IgD-negative memory B cell (primary cell): ENCODE results near the gene SFXN4. TPM values are rescaled to one million over a fixed set of nuclear protein-coding genes. Genes with fewer than 3 reads are reported as not detected.
A peak's percentile ranks its signal among the peaks of the same experiment; 100 is the strongest.

Experiments
- H3K27ac Mint-ChIP-seq, 3 donors: one replicate each; pipeline ENCODE4 v1.8.0; 2020 to 2022; ENCODE audit warnings: mild to moderate bottlenecking in 3 of 3, mixed read lengths in 3 of 3, moderate library complexity in 1 of 3
- H3K27me3 Mint-ChIP-seq: one replicate; pipeline ENCODE4 v1.8.0; 2021; ENCODE audit warnings: mixed read lengths
- H3K36me3 Mint-ChIP-seq: one replicate; pipeline ENCODE4 v1.8.0; 2020; ENCODE audit warnings: mild to moderate bottlenecking, mixed read lengths
- H3K4me1 Mint-ChIP-seq, 3 donors: one replicate each; pipeline ENCODE4 v1.8.0; 2020 to 2022; ENCODE audit warnings: mixed read lengths in 3 of 3, mild to moderate bottlenecking in 1 of 3
- H3K4me3 Mint-ChIP-seq, 4 donors: one replicate each; pipeline ENCODE4 v1.8.0; 2020 to 2022; ENCODE audit warnings: mild to moderate bottlenecking in 4 of 4, mixed read lengths in 4 of 4, moderate library complexity in 3 of 4
- H3K9me3 Mint-ChIP-seq, 3 donors: one replicate each; pipeline ENCODE4 v1.8.0; 2020 to 2021; ENCODE audit warnings: mixed read lengths in 3 of 3, mild to moderate bottlenecking in 1 of 3
- polyA plus RNA-seq: library from polyadenylated mRNA; unstranded; fragments of 300-500 nt; fragmentation: Illumina TruSeq; gene quantifications from one replicate; pipeline ENCODE4 v1.2.3, GENCODE V29; 2021

Gene SFXN4
- 22.2 TPM for polyA plus RNA-seq

GRCh38 chr10:119165171-119166117 is at the start of gene SFXN4:
SFXN4 (minus strand) TSS chr10:119165714; CDS start chr10:119165647, 67 bp downstream.
- Mint-ChIP-seq H3K27ac (peak within 1 kb of the TSS; percentile 72 to 98 (median 96)), H3K27me3 (no peaks in the 10 kb centered on the region), H3K4me1 (peaks cover 10 to 22% (median 10%) of the 10 kb centered on the region in 3 donors), H3K36me3 (peaks cover 9% of the 10 kb centered on the region), H3K9me3 (no peaks in the 10 kb centered on the region), H3K4me3 (peak within 1 kb of the TSS; percentile 91 to 96 (median 93))

- Mint-ChIP-seq H3K27me3 (no peaks in the 10 kb centered on the region), H3K27ac (peak overlapping the region; percentile 46 to 68 (median 67)), H3K4me3 (peak overlapping the region in 3 of 4 donors; percentile 22 to 63 (median 54)), H3K4me1 (peaks cover 7 to 31% (median 28%) of the 10 kb centered on the region in 3 donors), H3K36me3 (peaks cover 2% of the 10 kb centered on the region), H3K9me3 (no peaks in the 10 kb centered on the region)
Measured at GRCh38 chr10:119211625-119212441, 46.3 kb upstream of the SFXN4 start.

- Mint-ChIP-seq H3K27ac (peak overlapping the region in 2 of 3 donors; percentile 68 to 80), H3K4me3 (peak overlapping the region in 1 of 4 donors; percentile 63)
Measured at GRCh38 chr10:119211176-119211575, 45.7 kb upstream of the SFXN4 start.

GRCh38 chr10:119210633-119211032 is 45.1 kb upstream of the SFXN4 start:
- H3K27ac Mint-ChIP-seq = peak overlapping the region in 2 of 3 donors; percentile 68 to 80
- no peak overlapping the region for H3K4me3 Mint-ChIP-seq
- no peaks in the 10 kb centered on the region for H3K9me3 Mint-ChIP-seq
- no peaks in the 10 kb centered on the region for H3K27me3 Mint-ChIP-seq
- H3K36me3 Mint-ChIP-seq = peaks cover 2% of the 10 kb centered on the region
- H3K4me1 Mint-ChIP-seq = peaks cover 14 to 37% (median 35%) of the 10 kb centered on the region in 3 donors

More at GRCh38 chr10:119211176-119211575, 45.7 kb upstream of the SFXN4 start:
- H3K9me3 Mint-ChIP-seq = no peaks in the 10 kb centered on the region
- peaks cover 2% of the 10 kb centered on the region for H3K36me3 Mint-ChIP-seq
- no peaks in the 10 kb centered on the region for H3K27me3 Mint-ChIP-seq
- H3K4me1 Mint-ChIP-seq = peaks cover 9 to 33% (median 31%) of the 10 kb centered on the region in 3 donors

- H3K27me3 Mint-ChIP-seq = no peaks in the 10 kb centered on the region
- peak overlapping the region; percentile 78 to 100 (median 96) for H3K4me3 Mint-ChIP-seq
- H3K27ac Mint-ChIP-seq = peak overlapping the region; percentile 67 to 94 (median 91)
- H3K36me3 Mint-ChIP-seq = peaks cover 2% of the 10 kb centered on the region
- H3K4me1 Mint-ChIP-seq = peaks cover 14 to 37% (median 35%) of the 10 kb centered on the region in 3 donors
- no peaks in the 10 kb centered on the region for H3K9me3 Mint-ChIP-seq
Measured at GRCh38 chr10:119209736-119210355, 44.3 kb upstream of the SFXN4 start.

- H3K9me3 Mint-ChIP-seq = no peaks in the 10 kb centered on the region
- no peaks in the 10 kb centered on the region for H3K27me3 Mint-ChIP-seq
- H3K4me3 Mint-ChIP-seq = peak overlapping the region; percentile 78 to 100 (median 96)
- peak overlapping the region; percentile 67 to 94 (median 91) for H3K27ac Mint-ChIP-seq
- H3K4me1 Mint-ChIP-seq = peaks cover 11 to 42% (median 33%) of the 10 kb centered on the region in 3 donors
- H3K36me3 Mint-ChIP-seq = no peaks in the 10 kb centered on the region
Measured at GRCh38 chr10:119209035-119209735, 43.7 kb upstream of the SFXN4 start.

GRCh38 chr10:119208553-119208940 is 43.0 kb upstream of the SFXN4 start:
- peak overlapping the region; percentile 67 to 94 (median 91) for H3K27ac Mint-ChIP-seq
- H3K4me3 Mint-ChIP-seq = peak overlapping the region; percentile 78 to 100 (median 96)
- H3K9me3 Mint-ChIP-seq = no peaks in the 10 kb centered on the region
- no peaks in the 10 kb centered on the region for H3K27me3 Mint-ChIP-seq
- peaks cover 10 to 42% (median 29%) of the 10 kb centered on the region in 3 donors for H3K4me1 Mint-ChIP-seq
- H3K36me3 Mint-ChIP-seq = no peaks in the 10 kb centered on the region

GRCh38 chr10:119207713-119208552 is 42.4 kb upstream of the SFXN4 start:
- no peaks in the 10 kb centered on the region for H3K9me3 Mint-ChIP-seq
- H3K4me1 Mint-ChIP-seq = peaks cover 10 to 42% (median 28%) of the 10 kb centered on the region in 3 donors
- H3K27me3 Mint-ChIP-seq = no peaks in the 10 kb centered on the region

GRCh38 chr10:119207366-119207666 is 41.8 kb upstream of the SFXN4 start, which contains the start of gene GRK5:
GRK5 (plus strand) TSS chr10:119207571; CDS start chr10:119207918, 347 bp downstream.
- Mint-ChIP-seq H3K4me3 (peak within 1 kb of the TSS; percentile 96 to 100 (median 98)), H3K9me3 (no peaks in the 10 kb centered on the region), H3K27me3 (no peaks in the 10 kb centered on the region), H3K27ac (peak within 1 kb of the TSS; percentile 91 to 99 (median 95)), H3K36me3 (no peaks in the 10 kb centered on the region), H3K4me1 (peaks cover 10 to 40% (median 28%) of the 10 kb centered on the region in 3 donors)

More at GRCh38 chr10:119207713-119208552, 42.4 kb upstream of the SFXN4 start:
- Mint-ChIP-seq H3K4me3 (peak overlapping the region; percentile 78 to 100 (median 96)), H3K27ac (peak overlapping the region; percentile 67 to 94 (median 91)), H3K36me3 (no peaks in the 10 kb centered on the region)

- Mint-ChIP-seq H3K4me1 (peaks cover 10 to 35% (median 26%) of the 10 kb centered on the region in 3 donors), H3K9me3 (no peaks in the 10 kb centered on the region), H3K4me3 (peak overlapping the region; percentile 95 to 100 (median 97)), H3K27ac (peak overlapping the region; percentile 91 to 99 (median 95)), H3K27me3 (no peaks in the 10 kb centered on the region), H3K36me3 (no peaks in the 10 kb centered on the region)
Measured at GRCh38 chr10:119206603-119207365, 41.3 kb upstream of the SFXN4 start.

- Mint-ChIP-seq H3K27ac (peak overlapping the region; percentile 91 to 99 (median 95)), H3K4me1 (peaks cover 10 to 32% (median 21%) of the 10 kb centered on the region in 3 donors), H3K9me3 (no peaks in the 10 kb centered on the region), H3K4me3 (peak overlapping the region; percentile 90 to 98 (median 92)), H3K36me3 (no peaks in the 10 kb centered on the region), H3K27me3 (no peaks in the 10 kb centered on the region)
Measured at GRCh38 chr10:119205894-119206602, 40.5 kb upstream of the SFXN4 start.

GRCh38 chr10:119203006-119203405 is 37.5 kb upstream of the SFXN4 start:
- Mint-ChIP-seq H3K4me1 (peaks cover 9 to 13% (median 11%) of the 10 kb centered on the region in 3 donors), H3K36me3 (no peaks in the 10 kb centered on the region), H3K27me3 (peaks cover 2% of the 10 kb centered on the region), H3K4me3 (no peak overlapping the region), H3K27ac (peak overlapping the region in 1 of 3 donors; percentile 28), H3K9me3 (no peaks in the 10 kb centered on the region)
